ENCODE measurements around the gene INPP5K.

DNA sequence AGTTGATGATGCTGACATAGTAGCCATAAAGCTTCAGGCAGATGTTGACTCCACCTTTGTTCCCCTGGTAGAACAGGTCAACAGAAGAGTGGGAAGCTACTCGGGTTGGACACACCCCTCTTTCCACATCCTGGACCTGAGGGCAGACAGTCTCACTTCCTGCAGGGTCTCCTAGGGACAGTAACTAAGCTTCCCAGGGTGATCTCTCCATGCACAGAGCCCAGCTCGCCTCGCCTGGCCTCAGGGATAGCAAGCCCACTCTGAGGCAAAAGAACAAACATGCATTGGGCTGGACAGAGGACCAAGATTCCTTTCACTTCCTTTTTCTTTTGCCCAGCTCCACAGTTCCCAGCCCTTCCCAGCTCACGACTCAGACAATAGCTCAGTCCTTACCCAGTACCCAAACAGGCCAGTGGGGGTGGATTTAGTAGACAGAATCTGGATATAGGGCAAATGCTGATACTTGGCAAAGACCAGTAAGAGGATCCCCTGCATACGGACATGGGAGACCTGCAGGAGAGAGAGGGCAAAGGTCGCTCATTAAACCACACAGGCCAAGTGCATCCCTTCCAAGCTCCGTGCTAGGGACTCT is 7.0 kb downstream of the INPP5K start:
- no peak for TF ChIP-seq CTCF (IDR thresholded peaks at IDR 0.05; ENCODE audit: low read depth, low read length, poor library complexity, severe bottlenecking)
- no peak for TF ChIP-seq EZH2phosphoT487 (IDR thresholded peaks at IDR 0.05; ENCODE audit: borderline replicate concordance, low read length)

Data from DOHH2 (cell line).